GM19099 (cell line): Measurements from ENCODE around the gene PXK.

Experiments used
- POLR2A ChIP-seq: IDR thresholded peaks from 3 replicates; pipeline ENCODE4 v1.6.1; 2011; ENCODE audit warnings: low read depth; ENCODE audit not compliant: insufficient read length; ENCODE audit errors: extremely low read depth

PXK gene

DNA sequence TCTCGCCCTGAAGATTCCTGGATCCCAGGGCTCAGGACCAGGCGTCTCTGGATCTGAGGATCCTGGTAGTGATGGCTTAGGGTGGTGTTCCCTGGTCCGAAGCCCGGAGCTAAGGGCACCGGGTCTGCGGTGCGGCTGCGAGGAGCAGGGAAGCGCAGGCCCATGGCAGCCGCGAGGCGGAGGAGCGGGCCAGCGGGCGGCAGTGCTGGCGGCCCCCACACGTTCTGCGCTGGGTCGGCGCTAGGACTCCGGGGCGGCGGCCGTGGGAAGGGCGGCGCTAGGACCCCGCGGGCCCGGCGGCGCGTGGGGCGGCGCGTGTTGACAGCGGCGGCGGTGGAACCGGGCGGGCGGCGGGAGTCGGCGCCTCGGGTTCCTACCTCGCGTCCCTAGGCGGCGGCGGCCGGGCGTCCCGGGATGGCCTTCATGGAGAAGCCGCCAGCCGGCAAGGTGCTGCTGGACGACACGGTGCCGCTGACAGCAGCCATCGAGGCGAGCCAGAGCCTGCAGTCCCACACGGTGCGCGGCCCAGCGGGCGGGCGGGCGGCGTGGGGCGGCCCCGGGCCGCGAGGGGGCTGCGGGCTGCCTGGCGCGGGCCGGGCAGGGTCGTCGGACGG, at the start of gene PXK:
Gene PXK (plus strand): TSS at position 318 of the 614 bp plus-strand sequence. CDS start 97 bp downstream, at position 415.
- TF ChIP-seq POLR2A, result peak; percentile 30

- TF ChIP-seq POLR2A, result no peak
These were observed 47.4 kb upstream of the PXK start for GRCh38 chr3:58285334-58285733.

DNA sequence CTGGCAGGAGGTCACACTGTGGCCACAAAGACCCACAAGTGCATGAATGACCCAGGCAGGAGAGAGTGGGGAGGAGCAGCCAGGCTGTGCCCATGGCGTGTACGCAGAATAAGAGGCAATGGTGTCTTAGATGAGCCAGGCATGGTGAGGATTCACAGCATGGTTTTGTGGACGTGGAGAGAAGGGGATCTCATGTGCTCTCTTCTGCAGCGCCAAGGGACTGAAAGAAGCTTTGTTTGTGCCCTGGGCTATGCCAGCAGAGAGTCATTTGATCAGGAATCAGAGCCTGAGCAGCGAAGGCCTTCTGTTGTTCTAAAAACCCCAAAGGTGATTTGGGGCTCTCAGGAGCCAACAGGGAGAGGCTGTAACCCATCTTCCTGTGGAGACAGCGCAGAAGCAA, 45.3 kb upstream of the PXK start:
- TF ChIP-seq POLR2A, result no peak

GRCh38 chr3:58288011-58288728, 44.5 kb upstream of the PXK start:
- no peak for TF ChIP-seq POLR2A

DNA sequence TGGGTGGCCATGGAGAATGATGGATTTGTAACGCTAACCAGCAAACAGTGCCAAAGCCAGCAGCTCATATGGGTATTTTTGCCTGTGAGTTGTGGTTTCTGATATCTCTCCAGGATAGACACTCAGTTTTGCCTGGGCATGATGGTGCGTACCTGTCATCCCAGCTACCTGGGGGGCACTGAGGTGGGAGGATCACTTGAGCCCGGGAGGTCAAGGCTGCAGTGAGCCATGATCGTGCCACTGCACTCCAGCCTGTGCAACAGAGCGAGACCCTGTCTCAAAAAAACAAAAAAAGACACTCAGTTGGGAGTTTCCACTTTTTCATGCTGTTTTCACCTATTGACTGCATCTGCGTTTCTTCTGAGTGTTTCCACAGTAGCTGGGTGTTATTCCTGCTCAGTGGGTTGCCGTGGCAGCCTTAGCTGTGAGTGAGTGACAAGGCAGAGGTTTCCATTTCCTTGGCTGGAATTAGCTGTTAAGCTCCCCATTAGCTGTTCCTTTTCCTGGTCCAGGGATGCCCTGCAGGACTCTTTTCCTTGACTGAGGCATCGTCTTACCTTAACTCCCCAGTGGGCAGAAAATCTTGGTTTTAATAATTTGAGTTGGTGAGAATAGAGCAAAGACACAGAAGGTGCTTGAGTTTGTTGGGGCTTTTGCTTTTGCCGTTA, 40.9 kb upstream of the PXK start:
- no peak for TF ChIP-seq POLR2A

GRCh38 chr3:58292866-58293265, 39.8 kb upstream of the PXK start:
- no peak for TF ChIP-seq POLR2A

DNA sequence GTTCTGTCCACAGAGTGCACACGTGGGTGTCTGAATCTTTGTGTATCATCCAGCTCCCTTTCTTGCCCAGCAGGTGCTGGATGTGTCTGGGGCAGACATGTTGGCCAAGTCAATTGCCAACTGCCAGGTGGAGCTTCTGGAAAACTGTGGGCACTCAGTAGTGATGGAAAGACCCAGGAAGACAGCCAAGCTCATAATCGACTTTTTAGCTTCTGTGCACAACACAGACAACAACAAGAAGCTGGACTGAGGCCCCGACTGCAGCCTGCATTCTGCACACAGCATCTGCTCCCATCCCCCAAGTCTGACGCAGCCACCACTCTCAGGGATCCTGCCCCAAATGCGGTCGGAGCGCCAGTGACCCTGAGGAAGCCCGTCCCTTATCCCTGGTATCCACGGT, 39.2 kb upstream of the PXK start:
- no peak for TF ChIP-seq POLR2A

DNA sequence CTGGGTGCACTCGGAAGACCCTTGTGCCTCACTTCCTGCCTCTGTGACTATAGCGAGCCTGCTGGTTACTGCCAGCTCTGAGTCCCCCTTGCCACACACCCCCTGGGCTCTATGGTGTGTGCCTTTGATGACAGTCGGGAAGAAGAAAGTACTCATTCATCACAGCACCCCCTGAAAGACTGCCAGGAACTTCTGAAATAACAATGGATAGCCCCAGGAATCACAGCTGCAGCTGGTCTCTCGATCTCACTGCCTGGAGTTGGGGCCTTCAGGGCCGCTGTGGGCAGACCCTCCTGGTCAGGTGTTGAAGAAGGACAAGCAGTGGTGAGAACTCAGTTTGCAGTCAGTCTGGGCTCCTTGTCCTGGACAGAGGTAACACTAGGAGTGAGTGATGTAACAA, 36.4 kb upstream of the PXK start:
- TF ChIP-seq POLR2A, result no peak

- TF ChIP-seq POLR2A, result no peak
These were observed 35.8 kb upstream of the PXK start for GRCh38 chr3:58296843-58297242.

DNA sequence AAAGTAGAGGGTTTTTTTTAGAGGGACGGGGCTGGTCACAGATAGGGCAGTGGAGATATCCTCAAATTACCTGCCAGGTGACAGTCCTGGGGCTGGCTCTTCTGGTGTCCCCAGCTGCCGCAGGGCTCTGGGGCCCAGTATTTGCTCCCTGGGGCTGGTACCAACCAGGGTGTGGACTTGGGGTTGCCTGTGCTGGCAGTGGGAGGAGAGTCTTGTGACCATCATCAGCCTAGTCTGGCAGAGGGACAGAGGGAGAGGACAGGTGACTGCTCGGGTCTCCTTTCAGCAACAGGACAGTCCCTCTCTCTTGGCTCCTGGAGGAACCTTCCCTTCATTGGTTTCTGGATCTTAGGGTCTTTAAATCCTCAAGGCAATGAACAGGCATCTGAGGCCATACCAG, 34.5 kb upstream of the PXK start:
- no peak for TF ChIP-seq POLR2A

- TF ChIP-seq POLR2A, result no peak
These were observed 33.6 kb upstream of the PXK start for GRCh38 chr3:58299075-58299474.

- TF ChIP-seq POLR2A, result no peak
These were observed 32.7 kb upstream of the PXK start for GRCh38 chr3:58299839-58300516.

GRCh38 chr3:58305882-58306711, 26.6 kb upstream of the PXK start, which contains the start of the genes HTD2 and RPP14:
Gene HTD2 (plus strand): TSS chr3:58306520. CDS start chr3:58317614, 11,094 bp downstream.
Gene RPP14 (plus strand): TSS chr3:58306245. CDS start chr3:58310330, 4,085 bp downstream.
- TF ChIP-seq POLR2A, result peak; percentile 83

DNA sequence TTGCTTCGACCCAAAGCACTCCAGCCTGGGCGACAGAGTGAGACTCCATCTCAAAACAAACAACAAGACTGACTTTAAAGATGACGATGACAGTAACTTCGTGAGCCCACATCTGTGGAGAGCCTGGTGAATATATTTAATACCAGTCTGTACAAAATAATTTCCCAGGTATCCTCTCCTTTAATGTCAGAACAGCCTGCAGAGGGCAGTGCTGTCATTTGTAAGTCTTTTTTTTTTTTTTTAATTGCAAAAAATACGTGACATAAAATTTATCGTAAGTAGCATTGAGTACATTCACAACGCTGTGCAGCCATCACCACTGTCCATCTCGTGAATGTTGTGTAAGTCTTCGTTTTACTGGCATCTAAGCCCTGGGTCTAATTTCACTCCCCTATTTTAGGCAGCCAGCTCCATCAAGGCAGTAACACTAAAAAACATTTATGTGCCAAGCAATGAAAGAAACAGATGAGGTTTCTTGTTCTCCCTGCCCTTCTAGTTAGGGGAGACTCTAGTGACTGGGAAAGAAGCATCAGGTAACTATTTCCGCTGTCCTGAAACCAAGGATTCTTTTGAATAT, 25.0 kb upstream of the PXK start:
- no peak for TF ChIP-seq POLR2A
